MCF 10A (cell line): Measurements from ENCODE around the gene ABR. TPM values are rescaled to one million over a fixed set of nuclear protein-coding genes. Genes with fewer than 3 reads are reported as not detected.

ENCODE experiments used
- BruUV-seq: library from RNA; stranded (reverse); fragments of 400-500 nt; replicated peaks from 2 replicates; lab custom pipeline; 2021; lab: Mats Ljungman, UMichigan
- CTCF ChIA-PET: fragments of 300-600 bp; sonication (Branson Sonifier 250); formaldehyde crosslinking; extraction: SDS; loops from one replicate; lab custom pipeline; 2021; ENCODE audit warnings: antibody characterized with exemption, inconsistent platforms; lab: Yijun Ruan, JAX
- POLR2A ChIA-PET: fragments of 300-600, 350-650 bp; sonication (Branson Sonifier 250); formaldehyde crosslinking; extraction: SDS; loops from one replicate; lab custom pipeline; 2020; ENCODE audit warnings: antibody characterized with exemption, inconsistent platforms; lab: Yijun Ruan, JAX
- DNase-seq: peaks from one replicate; pipeline ENCODE4 v3.0.0-alpha.2; 2018; ENCODE audit not compliant: unreplicated experiment
- H3K27ac Mint-ChIP-seq: one replicate; pipeline ENCODE4 v1.8.0; 2022; ENCODE audit warnings: mild to moderate bottlenecking, low read depth, mixed read lengths; ENCODE audit not compliant: unreplicated experiment
- H3K27me3 Mint-ChIP-seq: one replicate; pipeline ENCODE4 v1.8.0; 2022; ENCODE audit warnings: mixed read lengths; ENCODE audit not compliant: insufficient read depth, unreplicated experiment
- H3K36me3 Mint-ChIP-seq: one replicate; pipeline ENCODE4 v1.8.0; 2022; ENCODE audit warnings: mild to moderate bottlenecking, moderate library complexity, mixed read lengths; ENCODE audit not compliant: insufficient read depth, unreplicated experiment
- H3K4me1 Mint-ChIP-seq: one replicate; pipeline ENCODE4 v1.8.0; 2022; ENCODE audit warnings: mixed read lengths; ENCODE audit not compliant: insufficient read depth, unreplicated experiment
- H3K4me3 Mint-ChIP-seq: one replicate; pipeline ENCODE4 v1.8.0; 2022; ENCODE audit warnings: mild to moderate bottlenecking, moderate library complexity, mixed read lengths; ENCODE audit not compliant: unreplicated experiment
- H3K9me3 Mint-ChIP-seq: one replicate; pipeline ENCODE4 v1.8.0; 2022; ENCODE audit warnings: mixed read lengths; ENCODE audit not compliant: unreplicated experiment
- CTCF ChIP-seq: fragments of 200-600 bp; IDR thresholded peaks from one replicate; pipeline ENCODE4 v1.8.0; 2022; ENCODE audit warnings: antibody characterized with exemption, mild to moderate bottlenecking; ENCODE audit not compliant: unreplicated experiment
- intact Hi-C: fragments of 100-400 bp; cut with micrococcal nuclease; formaldehyde crosslinking; loops from 2 replicates; pipeline ENCODE4 v1.14.1; 2022
- total RNA-seq: library from RNA; stranded (reverse); gene quantifications from 2 replicates; pipeline ENCODE4 v1.2.3, GENCODE V29; 2022

Gene ABR
- total RNA-seq, 1 experiment from 2014 or later: 44.7 TPM

- intact Hi-C loops: no loop called here
- CTCF ChIA-PET: interaction anchor here (0.6 to 1.2 kb wide), 3 partner anchors 10 to 49 kb away, joined by 3 to 4 read pairs (median 3); no protein-coding TSS in a partner anchor
- no peaks in the 10 kb centered on the region for H3K4me1 Mint-ChIP-seq
- POLR2A ChIA-PET: no interaction called here
- no peaks in the 10 kb centered on the region for H3K9me3 Mint-ChIP-seq
- H3K36me3 Mint-ChIP-seq: no peaks in the 10 kb centered on the region
- H3K27me3 Mint-ChIP-seq: no peaks in the 10 kb centered on the region
- TF ChIP-seq CTCF: no peak
- no peak for DNase-seq
- H3K4me3 Mint-ChIP-seq: no peak overlapping the region
- H3K27ac Mint-ChIP-seq: no peak overlapping the region
- no TSS peak for BruUV-seq
Observed at GRCh38 chr17:1173432-1174262, 6.1 kb downstream of the ABR start.

- Mint-ChIP-seq H3K27me3 (no peaks in the 10 kb centered on the region), H3K4me3 (no peak overlapping the region), H3K4me1 (no peaks in the 10 kb centered on the region), H3K27ac (no peak overlapping the region), H3K36me3 (no peaks in the 10 kb centered on the region), H3K9me3 (no peaks in the 10 kb centered on the region)
- DNase-seq: no peak
- ChIA-PET CTCF (no interaction called here), POLR2A (no interaction called here)
- intact Hi-C loops: no loop called here
- no peak for TF ChIP-seq CTCF
- BruUV-seq: no TSS peak
Observed at GRCh38 chr17:1171953-1172352, 7.8 kb downstream of the ABR start.

DNA sequence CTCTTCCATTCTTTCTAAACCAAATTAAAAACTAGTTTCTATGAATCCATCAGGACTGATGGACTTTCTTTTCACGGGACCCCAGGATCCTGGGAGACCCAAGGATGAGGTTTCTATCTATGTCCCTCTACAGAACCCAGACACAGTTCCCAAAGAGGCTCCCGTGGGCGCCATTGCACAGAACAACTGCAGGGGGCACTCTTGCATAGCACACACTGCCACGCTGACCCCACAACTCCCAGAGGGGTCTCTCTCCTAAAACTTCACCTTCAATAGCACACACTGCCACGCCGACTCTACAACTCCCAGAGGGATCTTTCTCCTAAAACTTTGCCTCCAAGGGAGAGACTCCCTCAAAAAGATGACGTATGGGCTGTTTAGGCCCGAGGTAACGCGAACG lies 9.0 kb downstream of the ABR start:
- H3K27me3 Mint-ChIP-seq: no peaks in the 10 kb centered on the region
- no peaks in the 10 kb centered on the region for H3K9me3 Mint-ChIP-seq
- no peaks in the 10 kb centered on the region for H3K36me3 Mint-ChIP-seq
- BruUV-seq: no TSS peak
- no peaks in the 10 kb centered on the region for H3K4me1 Mint-ChIP-seq
- intact Hi-C loops: no loop called here
- TF ChIP-seq CTCF: peak; percentile 10
- no peak overlapping the region for H3K27ac Mint-ChIP-seq
- no peak for DNase-seq
- ChIA-PET POLR2A (no interaction called here), CTCF (interaction anchor here (1.7 kb wide), 1 partner anchor 48 kb away, joined by 4 read pairs; no protein-coding TSS in a partner anchor)
- no peak overlapping the region for H3K4me3 Mint-ChIP-seq

GRCh38 chr17:1169929-1170312 lies 9.9 kb downstream of the ABR start:
- Mint-ChIP-seq H3K27me3 (no peaks in the 10 kb centered on the region), H3K4me3 (no peak overlapping the region), H3K9me3 (no peaks in the 10 kb centered on the region), H3K4me1 (no peaks in the 10 kb centered on the region), H3K36me3 (no peaks in the 10 kb centered on the region), H3K27ac (no peak overlapping the region)
- no peak for TF ChIP-seq CTCF
- no peak for DNase-seq
- BruUV-seq: no TSS peak
- ChIA-PET CTCF (interaction anchor here (1.7 kb wide), 1 partner anchor 47 kb away, joined by 4 read pairs; no protein-coding TSS in a partner anchor), POLR2A (interaction anchor here (0.7 kb wide), 1 partner anchor 69 kb away, joined by 3 read pairs; no protein-coding TSS in a partner anchor)
- intact Hi-C loops: no loop called here
